A549 (cell line): ENCODE measurements around the gene SLC33A1.

Source experiments
- CEBPB ChIP-seq, 2 experiments: fragments of >200 bp in 1 of 2; sonication (Bioruptor Twin) in 1 of 2; formaldehyde crosslinking in 1 of 2; IDR thresholded peaks; 2 replicates each; pipeline ENCODE4 v1.6.1; 2012 to 2016
- CHD4 ChIP-seq: fragments of 200-600 bp; sonication (generic); IDR thresholded peaks from 2 replicates; pipeline ENCODE4 v1.6.1; 2016; ENCODE audit warnings: antibody characterized with exemption, mild to moderate bottlenecking, borderline replicate concordance
- EP300 ChIP-seq, 2 experiments: fragments of >200 bp; sonication (Bioruptor Twin); formaldehyde crosslinking; IDR thresholded peaks; 2 replicates in 1 of 2; 3 replicates in 1 of 2; pipeline ENCODE4 v1.6.1; 2016 to 2017
- HOXA7 ChIP-seq: fragments of 250-450 bp; sonication (Bioruptor Pico); IDR thresholded peaks from 2 replicates; pipeline ENCODE4 v1.5.0; 2020; ENCODE audit warnings: mild to moderate bottlenecking, moderate library complexity
- POLR2A ChIP-seq: IDR thresholded peaks from 2 replicates; pipeline ENCODE4 v1.6.1; 2012; ENCODE audit warnings: mild to moderate bottlenecking, low read length
- TF ChIP-seq, protein P1 (sequence below): fragments of >200 bp; sonication (Bioruptor Twin); formaldehyde crosslinking; IDR thresholded peaks from 3 replicates; pipeline ENCODE4 v1.5.1; 2016
- TF ChIP-seq, protein P2 (sequence below): fragments of 200-600 bp; sonication (generic); IDR thresholded peaks from 2 replicates; pipeline ENCODE4 v1.6.1; 2016; ENCODE audit warnings: antibody characterized with exemption, mild to moderate bottlenecking, moderate library complexity
- TF ChIP-seq, protein P3 (sequence below): IDR thresholded peaks from 2 replicates; pipeline ENCODE4 v1.6.1; 2012

DNA sequence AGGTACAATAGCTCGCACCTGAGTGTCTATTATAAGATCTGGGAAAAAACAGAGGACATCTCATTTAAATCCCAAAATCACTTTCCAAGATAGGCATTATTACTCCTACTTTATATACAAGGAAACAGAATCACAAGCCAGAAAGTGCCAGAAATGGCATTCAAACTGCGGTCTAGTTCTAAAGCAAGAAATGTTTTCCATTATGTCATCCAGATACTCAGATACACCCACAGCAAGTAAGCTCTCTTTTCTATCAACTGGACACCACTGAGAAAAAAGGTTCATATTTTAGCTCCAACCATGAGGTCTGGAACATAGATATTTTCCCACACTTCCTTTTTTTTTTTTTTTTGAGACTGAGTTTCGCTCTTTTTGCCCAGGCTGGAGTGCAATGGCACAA lies 8.1 kb downstream of the SLC33A1 start:
- TF ChIP-seq EP300 (IDR thresholded peaks at IDR 0.05) (no peak), HOXA7 (CRISPR knock-in tag) (no peak), CHD4 (no peak), POLR2A (no peak), CEBPB (IDR thresholded peaks at IDR 0.05) (no peak)
- TF ChIP-seq, protein P1, sequence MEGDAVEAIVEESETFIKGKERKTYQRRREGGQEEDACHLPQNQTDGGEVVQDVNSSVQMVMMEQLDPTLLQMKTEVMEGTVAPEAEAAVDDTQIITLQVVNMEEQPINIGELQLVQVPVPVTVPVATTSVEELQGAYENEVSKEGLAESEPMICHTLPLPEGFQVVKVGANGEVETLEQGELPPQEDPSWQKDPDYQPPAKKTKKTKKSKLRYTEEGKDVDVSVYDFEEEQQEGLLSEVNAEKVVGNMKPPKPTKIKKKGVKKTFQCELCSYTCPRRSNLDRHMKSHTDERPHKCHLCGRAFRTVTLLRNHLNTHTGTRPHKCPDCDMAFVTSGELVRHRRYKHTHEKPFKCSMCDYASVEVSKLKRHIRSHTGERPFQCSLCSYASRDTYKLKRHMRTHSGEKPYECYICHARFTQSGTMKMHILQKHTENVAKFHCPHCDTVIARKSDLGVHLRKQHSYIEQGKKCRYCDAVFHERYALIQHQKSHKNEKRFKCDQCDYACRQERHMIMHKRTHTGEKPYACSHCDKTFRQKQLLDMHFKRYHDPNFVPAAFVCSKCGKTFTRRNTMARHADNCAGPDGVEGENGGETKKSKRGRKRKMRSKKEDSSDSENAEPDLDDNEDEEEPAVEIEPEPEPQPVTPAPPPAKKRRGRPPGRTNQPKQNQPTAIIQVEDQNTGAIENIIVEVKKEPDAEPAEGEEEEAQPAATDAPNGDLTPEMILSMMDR, result no peak
- TF ChIP-seq, protein P2, sequence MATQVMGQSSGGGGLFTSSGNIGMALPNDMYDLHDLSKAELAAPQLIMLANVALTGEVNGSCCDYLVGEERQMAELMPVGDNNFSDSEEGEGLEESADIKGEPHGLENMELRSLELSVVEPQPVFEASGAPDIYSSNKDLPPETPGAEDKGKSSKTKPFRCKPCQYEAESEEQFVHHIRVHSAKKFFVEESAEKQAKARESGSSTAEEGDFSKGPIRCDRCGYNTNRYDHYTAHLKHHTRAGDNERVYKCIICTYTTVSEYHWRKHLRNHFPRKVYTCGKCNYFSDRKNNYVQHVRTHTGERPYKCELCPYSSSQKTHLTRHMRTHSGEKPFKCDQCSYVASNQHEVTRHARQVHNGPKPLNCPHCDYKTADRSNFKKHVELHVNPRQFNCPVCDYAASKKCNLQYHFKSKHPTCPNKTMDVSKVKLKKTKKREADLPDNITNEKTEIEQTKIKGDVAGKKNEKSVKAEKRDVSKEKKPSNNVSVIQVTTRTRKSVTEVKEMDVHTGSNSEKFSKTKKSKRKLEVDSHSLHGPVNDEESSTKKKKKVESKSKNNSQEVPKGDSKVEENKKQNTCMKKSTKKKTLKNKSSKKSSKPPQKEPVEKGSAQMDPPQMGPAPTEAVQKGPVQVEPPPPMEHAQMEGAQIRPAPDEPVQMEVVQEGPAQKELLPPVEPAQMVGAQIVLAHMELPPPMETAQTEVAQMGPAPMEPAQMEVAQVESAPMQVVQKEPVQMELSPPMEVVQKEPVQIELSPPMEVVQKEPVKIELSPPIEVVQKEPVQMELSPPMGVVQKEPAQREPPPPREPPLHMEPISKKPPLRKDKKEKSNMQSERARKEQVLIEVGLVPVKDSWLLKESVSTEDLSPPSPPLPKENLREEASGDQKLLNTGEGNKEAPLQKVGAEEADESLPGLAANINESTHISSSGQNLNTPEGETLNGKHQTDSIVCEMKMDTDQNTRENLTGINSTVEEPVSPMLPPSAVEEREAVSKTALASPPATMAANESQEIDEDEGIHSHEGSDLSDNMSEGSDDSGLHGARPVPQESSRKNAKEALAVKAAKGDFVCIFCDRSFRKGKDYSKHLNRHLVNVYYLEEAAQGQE, result no peak
- TF ChIP-seq, protein P3, sequence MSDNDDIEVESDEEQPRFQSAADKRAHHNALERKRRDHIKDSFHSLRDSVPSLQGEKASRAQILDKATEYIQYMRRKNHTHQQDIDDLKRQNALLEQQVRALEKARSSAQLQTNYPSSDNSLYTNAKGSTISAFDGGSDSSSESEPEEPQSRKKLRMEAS, result no peak
